Smooth muscle cell of the brain vasculature (primary cell): Measurements from ENCODE around the gene TIMM50.
"Not testable (repeated sequence)": the region's sequence is repeated elsewhere in the genome, so short reads cannot be mapped to it uniquely, and the experiment has no call there.

Experiments
- DNase-seq: peaks from one replicate; pipeline ENCODE4 v3.0.0-alpha.2; 2012; ENCODE audit warnings: low read depth, low spot score

Gene TIMM50

DNA sequence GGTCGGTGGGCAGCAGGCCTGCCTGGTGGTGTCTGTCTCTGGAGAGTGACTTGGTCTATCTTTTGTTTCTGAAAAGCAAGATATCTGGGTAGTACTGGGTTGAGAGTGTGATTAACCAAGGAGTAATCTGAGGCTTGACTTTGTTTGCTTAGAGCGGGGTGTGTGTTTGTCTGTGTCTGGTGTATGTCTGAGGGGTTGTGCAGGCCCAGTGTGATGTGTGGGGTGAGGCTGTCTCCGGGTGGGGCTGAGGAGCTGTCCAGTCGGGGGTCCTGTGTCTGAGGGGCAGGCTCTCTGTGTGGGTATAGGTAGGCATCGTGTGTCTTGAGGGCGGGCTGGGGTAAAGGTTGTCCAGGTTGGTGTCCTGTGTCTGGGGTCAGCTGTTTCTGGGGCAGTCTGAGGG is 11.1 kb upstream of the TIMM50 start:
- DNase-seq = no peak

DNA sequence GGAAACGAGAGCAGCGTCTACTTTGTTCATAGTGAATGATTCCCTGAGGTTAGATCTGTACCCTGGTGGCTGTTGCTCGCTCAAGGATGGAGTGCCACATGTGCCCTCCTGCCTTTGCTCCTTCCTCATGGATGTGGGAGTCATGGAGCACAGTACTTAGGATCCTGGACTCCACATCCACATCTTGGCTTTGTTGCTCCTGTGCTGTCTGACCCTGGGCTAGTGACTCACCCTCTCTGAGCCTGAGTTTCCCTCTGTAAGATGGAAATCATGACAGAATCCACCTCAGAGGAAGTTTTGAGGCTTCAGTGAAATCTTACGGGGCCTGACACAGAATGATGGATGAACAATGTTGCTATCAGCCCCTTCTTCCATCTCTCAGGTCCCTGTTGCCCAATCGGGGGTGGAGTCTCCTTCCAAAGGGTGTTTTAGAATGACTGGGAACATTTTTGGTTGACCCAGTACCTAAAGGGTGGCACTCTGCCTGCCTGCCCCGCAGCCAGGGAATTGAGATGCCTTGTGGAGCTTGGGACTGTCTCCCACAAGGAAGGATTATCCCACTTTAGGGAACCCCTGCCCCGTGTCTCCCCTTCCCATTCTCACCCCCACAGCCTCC is 9.8 kb upstream of the TIMM50 start:
- no peak for DNase-seq

DNA sequence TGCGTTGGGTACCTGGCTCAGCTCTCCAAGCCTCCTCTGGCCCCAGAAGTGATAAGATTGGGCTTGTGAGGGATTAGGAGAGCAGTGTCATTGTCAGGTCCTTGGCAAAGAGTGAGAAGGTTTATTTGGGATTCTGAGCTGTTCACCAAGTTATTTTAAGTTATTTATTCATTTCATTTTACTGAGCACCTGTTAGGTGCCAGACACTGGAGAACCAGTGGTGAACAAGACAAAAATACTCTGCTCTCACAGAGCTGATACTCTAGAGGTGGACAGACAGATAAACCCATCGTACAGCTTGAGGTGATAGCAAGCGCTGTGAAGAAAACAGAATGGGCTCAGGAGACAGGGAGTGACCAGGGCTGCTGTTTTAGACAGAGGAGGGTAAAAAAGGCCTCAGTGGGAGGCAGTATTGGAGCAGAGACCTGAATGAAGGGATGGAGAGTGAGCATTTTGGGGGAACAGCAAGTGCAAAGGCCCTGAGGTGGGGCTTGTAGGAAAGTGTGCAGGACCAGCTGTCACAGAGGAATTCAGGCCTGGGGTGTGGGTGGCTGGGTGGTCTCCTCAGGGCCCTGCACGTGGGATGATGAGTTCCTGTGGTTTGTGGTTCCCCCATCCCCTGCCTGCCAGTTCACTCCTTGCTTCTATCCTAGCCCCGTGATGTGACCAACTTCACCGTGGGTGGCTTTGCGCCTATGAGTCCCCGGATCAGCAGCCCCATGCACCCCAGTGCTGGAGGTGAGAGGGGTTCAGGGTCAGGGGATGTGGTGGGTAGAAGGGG is 8.7 kb upstream of the TIMM50 start:
- no peak for DNase-seq

DNA sequence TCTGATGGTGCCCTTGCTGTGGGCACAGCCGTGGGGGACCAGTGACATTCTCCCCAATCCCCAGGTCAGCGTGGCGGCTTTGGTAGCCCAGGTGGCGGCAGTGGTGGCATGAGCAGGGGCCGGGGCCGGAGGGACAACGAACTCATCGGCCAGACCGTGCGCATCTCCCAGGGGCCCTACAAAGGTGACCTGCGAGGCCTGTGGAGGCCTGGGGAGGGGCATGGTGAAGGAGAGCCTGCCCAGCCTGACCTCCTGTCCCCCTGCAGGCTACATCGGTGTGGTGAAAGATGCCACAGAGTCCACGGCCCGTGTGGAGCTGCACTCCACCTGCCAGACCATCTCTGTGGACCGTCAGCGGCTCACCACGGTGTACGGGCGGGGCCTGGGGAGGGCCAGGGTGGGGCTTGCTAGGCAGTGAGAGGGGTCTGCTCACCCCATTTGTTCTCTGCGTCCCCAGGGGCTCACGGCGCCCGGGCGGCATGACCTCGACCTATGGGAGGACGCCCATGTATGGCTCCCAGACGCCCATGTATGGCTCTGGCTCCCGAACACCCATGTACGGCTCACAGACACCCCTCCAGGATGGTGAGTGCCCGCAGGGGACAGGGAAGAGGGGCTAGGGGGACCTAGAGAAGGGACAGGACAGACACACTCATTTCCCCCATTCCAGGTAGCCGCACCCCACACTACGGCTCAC is 7.7 kb upstream of the TIMM50 start:
- no peak for DNase-seq

DNA sequence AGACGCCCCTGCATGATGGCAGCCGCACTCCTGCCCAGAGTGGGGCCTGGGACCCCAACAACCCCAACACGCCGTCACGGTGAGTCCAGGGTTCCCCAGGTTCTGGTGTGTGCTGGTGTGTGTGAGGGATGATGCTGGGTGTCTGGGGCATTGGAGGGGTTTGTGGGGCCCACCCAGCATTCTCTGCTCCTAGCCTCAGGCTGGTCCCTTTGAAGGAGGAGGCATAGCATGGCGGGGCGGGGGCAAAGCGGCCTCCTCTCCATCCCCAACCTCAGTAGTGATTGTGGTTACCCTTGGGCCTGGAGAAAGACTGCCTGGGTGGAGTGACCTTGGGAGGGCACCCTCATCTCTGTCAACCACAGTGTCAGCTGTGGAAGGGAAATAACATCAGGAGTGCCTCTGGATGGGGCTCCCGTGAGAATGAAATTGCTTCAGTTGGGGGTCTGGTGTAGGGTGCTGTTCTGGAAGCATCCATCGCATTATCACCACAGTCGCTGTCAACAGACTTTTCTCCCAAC is 7.1 kb upstream of the TIMM50 start:
- no peak for DNase-seq

DNA sequence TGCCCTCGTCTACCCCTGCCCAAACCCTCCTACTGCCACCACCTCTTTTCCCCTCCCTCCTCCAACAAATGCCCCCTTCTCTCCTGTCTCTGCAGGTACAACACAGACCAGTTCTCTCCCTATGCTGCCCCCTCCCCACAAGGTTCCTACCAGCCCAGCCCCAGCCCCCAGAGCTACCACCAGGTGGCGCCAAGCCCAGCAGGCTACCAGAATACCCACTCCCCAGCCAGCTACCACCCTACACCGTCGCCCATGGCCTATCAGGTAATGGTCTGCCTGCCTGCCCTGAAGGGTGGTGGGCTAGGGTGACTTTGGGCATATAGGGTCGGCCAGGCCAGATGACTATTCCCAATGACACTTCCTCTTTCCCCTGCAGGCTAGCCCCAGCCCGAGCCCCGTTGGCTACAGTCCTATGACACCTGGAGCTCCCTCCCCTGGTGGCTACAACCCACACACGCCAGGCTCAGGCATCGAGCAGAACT is 6.5 kb upstream of the TIMM50 start:
- no peak for DNase-seq

DNA sequence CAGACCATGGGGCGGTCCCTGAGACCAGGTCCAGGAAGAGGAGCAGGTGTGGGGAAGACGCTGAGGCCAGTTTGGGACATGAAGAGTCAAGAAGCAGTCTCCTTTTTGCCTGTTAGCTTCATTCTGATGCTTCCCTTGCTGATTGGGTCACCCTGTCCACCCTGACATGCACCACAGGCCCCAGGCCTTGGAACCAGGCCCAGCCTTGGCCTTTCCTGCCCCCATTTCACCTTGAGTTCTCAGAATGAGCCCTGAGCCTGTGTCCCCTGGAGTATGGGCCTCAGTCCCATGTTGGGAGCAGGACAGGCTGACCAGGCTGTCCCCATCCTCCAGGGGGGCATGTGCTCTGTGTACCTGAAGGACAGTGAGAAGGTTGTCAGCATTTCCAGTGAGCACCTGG is 4.9 kb upstream of the TIMM50 start:
- DNase-seq = no peak

DNA sequence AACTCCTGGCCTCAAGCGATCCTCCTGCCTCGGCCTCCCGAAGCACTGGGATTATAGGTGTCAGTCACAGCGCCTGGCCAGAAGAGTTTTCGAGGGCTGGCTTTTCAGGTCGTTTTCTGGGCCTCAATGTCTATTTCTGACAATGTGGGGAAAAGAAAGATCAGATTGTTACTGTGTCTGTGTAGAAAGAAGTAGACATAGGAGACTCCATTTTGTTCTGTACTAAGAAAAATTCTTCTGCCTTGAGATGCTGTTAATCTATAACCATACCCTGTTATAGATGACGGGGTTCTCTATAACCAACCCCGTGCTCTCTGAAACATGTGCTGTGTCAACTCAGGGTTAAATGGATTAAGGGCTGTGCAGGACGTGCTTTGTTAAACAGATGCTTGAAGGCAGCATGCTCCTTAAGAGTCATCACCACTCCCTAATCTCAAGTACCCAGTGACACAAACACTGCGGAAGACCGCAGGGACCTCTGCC is 1.3 kb upstream of the TIMM50 start:
- DNase-seq = not testable (repeated sequence)

DNA sequence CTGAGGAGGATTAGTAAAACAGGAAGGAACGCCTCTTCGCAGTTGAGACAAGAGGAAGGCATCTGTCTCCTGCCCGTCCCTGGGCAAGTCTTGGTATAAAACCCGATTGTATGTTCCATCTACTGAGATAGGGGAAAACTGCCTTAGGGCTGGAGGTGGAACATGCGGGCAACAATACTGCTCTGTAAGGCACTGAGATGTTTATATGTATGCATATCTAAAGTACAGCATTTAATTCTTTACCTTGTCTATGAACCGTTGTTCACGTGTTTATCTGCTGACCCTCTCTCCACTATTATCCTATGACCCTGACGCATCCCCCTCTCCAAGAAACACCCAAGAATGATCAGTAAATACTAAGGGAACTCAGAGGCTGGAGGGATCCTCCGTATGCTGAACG is 722 bp upstream of the TIMM50 start:
- DNase-seq = no peak

DNA sequence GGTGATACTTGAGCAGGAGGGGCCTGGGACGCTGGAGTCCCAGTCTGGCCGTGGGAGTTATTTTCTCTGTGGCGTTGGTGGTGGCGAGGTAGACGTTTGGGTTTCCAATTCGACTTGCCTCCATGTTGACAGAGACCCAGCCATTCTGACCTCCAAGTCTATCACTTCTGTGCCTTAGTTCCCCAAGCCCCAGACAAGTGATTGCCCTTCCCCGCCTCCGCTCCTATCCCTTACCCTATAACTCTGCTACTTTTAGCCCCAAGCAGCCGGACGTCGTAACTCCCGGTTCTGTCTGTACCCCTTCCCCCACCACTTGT is 549 bp downstream of the TIMM50 start:
- no peak for DNase-seq

DNA sequence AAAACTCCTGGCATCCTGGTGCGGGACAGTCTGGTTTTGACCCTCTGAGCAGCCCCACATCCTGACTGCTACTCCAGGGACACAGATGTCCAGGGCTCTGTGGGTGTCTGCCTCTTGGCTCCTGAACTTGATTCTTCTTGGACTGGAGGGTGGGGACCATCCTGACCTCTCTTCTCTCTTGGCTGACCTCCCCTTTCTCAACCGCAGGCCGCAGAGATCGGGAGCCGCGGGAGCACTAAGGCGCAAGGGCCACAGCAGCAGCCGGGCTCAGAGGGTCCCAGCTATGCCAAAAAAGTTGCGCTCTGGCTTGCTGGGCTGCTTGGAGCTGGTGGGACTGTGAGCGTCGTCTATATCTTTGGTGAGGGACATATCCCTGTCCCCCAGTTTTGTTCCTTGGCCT is 1.0 kb downstream of the TIMM50 start:
- no peak for DNase-seq

DNA sequence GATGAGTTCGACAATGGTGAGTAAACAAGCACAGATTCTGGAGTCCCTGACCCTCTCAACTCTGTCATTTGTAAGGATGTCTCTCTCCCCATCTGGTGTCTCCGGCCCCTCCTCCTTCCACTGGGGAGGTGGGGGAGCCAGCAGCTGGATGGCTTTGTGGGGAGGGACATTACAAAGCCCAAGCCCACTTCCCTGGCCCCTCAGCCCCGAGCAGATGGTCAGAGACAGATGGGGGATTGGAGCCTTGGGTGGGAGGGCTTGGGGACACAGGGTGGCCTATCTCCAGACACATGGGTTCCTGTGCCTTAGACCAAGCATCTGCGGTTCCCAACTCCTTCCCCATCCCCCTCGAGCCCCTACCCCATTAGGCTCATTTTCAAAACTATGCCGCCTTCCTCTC is 2.5 kb downstream of the TIMM50 start:
- no peak for DNase-seq

DNA sequence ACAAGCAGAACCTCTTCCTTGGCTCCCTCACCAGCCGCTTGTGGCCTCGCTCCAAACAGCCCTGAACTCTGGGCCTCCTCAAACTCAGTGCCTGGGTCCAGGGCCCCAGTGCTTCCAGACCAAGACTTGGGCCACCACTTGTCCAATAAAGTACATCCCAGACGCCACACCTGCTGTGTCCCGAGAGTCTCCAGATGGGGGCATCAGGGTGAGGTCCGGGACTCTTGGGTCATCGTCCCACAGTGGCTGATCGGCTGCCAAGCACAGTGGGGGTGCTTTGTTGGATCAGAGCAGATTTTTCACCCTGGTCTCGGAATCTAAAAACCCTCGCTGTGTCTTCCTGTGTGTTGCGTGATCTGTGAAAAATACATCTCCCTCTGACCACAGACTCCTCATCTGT is 9.1 kb downstream of the TIMM50 start:
- DNase-seq = no peak

DNA sequence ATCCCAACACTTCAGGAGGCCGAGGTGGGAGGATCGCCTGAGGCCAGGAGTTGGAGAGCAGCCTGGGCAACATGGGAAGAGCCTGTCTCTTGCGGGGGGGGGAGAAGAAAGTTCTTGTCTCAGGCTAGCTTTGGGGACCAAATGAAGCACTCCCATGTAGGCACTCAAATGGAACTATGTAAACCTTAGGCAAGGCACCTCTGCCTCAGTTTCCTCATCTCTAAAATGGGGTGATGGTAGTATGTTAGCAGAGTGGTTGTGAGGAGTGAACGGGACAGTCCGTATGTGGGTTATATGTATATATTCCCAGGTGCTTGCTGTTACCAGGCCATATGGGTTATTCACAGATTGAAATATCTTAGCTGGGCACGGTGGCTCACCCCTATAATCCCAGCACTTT is 11.6 kb downstream of the TIMM50 start:
- DNase-seq = no peak

DNA sequence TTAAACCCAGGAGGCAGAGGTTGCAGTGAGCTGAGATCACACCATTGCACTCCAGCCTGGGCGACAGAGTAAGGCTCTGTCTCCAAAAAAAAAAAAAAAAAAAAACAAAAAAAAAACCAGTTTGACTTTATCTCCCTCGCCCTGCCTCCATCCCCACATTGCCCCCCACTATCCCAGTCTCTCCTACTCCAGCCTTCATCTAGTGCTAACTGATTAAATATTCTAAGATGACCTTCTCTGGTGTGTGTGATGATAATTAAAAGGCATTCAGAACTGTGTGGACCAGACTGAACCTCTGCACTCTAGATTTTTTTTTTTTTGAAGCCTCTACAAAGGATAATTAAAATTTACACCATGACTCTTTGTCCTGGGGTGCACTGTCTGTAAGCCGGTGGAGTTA is 12.2 kb downstream of the TIMM50 start:
- no peak for DNase-seq

DNA sequence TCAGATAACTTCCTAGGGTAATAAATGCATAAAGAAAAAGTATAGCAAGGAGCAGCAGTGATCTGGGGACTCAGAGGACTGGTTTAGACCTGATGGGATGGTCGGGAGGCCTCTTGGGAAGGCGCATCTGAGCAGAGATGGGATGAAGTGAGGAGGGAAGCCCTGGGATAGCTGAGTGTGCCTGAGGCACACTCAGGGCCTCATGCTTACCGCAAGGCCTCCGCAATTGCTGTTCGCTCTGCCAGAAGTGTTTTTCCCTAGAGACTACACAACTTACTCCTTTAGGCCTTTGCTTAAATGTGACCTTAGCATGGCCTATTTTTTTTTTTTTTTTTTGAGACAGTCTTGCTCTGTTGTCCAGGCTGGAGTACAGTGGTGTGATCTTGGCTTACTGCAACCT is 14.0 kb downstream of the TIMM50 start:
- no peak for DNase-seq

DNA sequence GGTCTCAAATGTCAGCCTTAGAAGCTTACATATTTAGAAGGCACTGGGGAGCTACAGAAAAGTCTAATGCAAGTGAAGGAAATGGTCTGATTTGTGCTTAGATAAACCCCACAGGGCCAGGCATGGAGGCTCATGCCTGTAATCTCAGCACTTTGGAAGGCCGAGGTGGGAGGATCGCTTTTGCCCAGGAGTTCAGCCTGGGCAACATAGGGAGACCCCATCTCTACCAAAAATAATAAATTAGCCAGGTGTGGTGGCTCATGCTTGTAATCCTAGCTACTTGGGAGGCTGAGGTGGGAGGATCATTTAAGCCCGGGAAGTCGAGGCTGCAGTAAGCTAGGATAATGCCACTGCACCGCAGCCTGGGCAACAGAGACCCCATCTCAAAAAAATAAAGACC is 15.4 kb downstream of the TIMM50 start:
- DNase-seq = no peak

DNA sequence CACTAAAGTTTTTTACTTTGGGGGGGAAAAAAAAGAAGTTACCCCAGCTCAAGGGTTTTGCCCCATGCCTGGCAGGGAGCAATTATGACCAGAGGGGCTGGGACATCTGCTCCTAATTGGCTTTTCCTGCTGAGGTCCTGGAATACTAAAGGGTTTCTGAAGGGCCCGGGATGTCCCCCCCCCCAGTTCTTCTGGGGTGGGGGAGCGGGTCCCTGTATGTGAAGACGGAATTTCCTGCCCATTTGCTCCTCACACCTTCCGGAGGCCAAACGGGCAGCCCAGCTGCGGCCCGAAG is 17.0 kb downstream of the TIMM50 start:
- DNase-seq = no peak

DNA sequence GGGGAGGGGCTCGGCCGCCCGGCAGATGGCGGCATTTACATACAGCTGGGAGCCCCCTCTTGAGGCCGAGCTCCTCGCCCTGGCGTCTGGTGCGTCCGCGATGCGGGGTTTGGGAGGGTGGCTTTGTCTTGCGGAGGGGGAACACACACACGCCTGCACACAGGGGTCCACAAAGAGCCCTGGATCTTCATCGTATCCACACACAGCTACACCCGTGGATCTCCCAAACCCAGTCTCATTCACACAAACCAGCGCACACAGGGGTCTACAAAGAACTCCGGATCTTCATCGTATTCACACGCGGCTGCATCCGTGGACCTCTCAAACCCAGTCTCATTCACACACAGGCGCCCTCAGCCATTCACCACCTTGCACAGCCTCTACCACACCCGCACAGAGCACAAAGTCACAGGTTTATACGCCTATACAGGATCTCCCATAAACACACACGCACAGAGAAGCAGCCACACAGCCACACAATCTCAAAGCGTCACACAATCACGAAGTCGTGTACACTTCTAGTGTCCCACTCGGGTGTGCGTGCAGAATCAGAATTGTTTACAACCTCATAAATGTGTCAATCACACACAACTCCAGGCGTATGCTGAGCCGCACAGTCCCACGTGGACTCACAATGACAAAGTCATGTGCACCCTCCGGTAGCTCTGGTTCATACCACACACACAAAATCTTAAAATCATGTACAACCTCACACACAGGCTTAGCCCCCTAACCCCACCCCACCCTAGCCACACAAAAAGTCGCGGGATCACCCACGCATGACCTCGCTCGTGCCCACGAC is 17.6 kb downstream of the TIMM50 start:
- no peak for DNase-seq

DNA sequence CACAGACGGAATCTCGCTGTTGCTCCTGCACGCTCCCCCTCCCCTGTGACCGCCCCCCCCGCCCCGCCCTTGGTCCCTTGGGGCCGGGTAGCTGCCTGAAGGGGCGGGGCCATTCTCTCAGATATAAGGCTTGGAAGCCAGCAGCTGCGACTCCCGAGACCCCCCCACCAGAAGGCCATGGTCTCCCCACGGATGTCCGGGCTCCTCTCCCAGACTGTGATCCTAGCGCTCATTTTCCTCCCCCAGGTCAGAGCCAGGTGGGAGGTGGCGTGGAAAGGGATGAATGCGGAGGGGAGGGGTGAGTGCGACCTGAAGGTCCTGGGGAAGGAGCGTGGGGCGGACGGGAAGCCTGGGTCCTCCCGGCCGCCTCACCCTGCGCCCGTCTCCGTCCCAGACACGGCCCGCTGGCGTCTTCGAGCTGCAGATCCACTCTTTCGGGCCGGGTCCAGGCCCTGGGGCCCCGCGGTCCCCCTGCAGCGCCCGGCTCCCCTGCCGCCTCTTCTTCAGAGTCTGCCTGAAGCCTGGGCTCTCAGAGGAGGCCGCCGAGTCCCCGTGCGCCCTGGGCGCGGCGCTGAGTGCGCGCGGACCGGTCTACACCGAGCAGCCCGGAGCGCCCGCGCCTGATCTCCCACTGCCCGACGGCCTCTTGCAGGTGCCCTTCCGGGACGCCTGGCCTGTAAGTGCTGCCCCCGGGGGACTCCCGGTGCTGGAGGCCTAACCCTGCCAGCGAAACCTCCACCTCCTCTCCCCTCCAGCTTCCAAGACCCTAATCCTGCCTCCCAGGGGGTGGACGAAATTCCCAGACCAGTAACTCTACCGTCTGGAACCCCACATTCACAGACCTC is 18.4 kb downstream of the TIMM50 start, which contains the start of gene DLL3:
TSS of gene DLL3 (plus strand) at position 150 of the 845 bp plus-strand sequence. CDS start at position 178, 28 bp downstream.
- DNase-seq = no peak

DNA sequence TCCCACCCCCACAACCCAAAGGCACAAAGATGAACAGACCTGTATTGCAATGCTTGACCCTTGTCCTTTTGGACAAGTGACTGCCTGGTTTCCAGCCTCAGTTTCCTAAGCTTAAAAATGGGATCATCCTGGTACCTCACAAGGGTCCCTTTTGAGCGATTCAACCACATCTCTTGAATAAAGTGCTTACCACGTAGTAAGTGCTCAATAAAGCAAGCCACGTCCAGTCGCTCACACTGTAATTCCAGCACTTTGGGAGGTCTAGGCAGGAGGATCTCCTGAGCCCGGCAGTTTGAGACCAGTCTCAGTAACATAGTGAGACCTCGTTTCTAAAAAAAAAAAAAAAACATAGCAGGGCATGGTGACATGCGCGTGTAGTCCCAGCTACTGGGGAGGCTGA is 19.3 kb downstream of the TIMM50 start:
- no peak for DNase-seq
